Activated naive CD4-positive, alpha-beta T cell (primary cell): ENCODE data around the gene MAPK7.
"Not testable (repeated sequence)": the region's sequence is repeated elsewhere in the genome, so short reads cannot be mapped to it uniquely, and the experiment has no call there.

Source experiments
- DNase-seq, 4 experiments: peaks; one replicate each; lab custom pipeline; 2025; lab: John Stamatoyannopoulos, UW

MAPK7 gene

GRCh38 chr17:19343256-19343630, 35.1 kb upstream of the MAPK7 start:
- DNase-seq, result no peak

DNA sequence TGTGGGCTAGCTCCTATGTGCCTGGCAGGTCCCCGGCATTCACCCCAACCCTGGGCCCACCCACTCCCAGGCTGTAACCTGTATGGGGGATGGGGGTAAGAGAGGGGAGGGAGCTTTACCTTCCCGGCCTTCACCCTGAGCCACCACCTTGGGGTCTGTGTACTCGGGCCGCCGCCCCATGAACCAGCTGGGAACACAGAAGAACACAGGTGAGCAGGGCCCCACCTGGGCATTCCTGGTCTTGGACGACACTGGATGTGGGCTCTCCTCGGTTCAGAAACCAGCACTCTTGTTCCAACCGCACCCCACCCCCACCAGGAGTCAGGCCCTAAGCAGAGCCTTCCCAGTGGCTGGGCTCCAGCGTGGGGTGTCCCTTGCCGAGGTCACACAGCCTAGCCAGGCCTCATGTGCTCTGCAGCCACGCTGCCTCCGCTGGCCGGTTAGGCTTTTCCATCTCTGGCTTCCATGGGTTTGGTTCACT, 34.6 kb upstream of the MAPK7 start:
- DNase-seq, result no peak

DNA sequence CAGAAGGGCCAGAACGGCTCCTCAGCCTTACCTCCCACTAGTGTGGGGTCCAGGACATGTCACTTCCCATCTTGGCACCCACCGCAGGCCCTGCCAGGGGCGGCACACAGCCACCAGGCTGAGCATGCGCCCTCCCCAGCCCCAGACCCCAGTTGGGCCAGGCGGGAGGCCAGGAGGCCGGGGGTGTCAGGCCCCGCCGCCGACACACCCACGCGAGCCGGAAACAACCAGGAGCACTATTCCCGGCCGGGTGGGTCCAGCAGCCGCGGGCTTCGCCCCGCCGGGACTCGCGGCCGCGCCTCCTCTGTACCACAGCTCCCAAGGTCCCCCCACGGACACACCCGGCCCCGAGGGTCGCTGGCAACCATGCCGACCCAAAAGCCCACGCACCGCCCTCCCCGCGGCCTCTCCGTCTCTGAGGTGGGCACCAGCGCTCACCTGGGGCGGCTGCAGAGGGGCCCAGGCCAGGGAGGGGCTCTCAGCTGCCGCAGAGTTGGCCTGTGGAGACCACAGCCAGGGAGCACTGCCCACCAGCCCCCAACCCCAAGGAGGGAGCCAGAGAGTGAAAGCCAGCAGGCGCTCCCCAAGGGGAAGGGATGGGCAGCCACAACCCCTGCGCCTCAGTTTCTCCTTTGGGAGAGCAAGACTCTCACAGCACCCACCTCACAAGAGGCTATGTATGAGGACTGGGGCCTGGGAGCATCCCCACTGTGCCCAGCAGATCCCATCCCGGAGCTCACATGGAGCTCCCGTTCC, 33.8 kb upstream of the MAPK7 start:
- no peak for DNase-seq

DNA sequence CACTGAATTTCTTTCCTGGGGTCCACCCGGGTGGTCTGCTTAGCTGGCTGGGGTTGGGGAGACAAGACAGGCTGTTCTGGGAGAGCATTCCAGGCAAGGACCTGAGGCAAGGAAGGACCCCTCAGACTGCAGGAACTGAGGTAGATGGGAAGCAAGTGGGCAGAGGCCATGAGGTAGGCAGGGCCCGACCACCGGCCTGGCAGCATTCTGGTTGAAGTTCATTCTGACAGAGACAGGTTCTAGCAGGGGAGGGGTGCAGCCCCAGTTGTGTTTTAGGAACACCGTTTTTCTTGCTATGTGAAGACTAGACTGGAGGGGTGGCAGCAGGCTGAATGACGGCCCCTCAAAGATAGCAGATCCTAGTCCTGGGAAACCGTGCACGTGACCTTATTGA, 33.2 kb upstream of the MAPK7 start:
- DNase-seq, result no peak

DNA sequence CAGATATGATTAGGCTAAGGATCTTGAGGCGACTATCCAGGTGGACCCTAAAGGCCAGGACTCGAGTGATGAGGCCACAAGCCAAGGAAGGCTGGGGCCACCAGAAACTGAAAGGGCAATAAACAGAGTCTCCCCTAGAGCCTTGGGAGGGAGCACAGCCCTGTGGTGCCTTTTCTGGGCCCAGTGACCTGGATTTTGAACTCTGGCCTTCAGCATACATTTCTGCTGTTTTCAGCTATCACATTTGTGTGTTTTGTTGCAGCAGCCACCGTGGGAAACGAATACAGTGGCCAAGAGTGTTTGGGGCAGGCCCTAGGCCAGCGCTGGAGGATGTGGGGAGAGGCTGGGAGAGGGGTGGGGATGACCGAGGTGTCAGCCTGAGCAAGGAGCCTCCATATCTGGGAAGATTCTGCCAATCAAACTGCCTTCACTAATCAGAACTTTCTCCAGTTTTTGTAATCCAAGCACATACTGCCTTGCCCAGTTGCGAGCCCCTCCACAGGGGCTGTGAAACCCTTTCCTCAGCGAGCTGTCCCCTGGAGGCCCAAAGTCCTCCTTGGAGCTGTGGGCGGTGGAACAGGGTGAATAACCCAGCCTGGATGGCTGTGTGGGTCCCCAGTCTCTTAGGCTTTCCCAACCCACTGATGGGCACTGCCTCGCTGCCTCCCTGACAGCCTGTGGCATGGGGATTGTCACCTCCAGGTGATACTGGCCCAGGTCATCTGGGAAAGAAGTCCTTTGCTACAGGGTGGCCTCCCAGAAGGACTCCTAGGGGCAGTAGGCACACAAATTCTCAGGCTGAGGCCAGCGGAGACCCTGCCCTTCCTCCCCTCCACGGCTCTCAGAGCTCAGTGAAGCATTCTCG, 32.6 kb upstream of the MAPK7 start:
- no peak for DNase-seq

DNA sequence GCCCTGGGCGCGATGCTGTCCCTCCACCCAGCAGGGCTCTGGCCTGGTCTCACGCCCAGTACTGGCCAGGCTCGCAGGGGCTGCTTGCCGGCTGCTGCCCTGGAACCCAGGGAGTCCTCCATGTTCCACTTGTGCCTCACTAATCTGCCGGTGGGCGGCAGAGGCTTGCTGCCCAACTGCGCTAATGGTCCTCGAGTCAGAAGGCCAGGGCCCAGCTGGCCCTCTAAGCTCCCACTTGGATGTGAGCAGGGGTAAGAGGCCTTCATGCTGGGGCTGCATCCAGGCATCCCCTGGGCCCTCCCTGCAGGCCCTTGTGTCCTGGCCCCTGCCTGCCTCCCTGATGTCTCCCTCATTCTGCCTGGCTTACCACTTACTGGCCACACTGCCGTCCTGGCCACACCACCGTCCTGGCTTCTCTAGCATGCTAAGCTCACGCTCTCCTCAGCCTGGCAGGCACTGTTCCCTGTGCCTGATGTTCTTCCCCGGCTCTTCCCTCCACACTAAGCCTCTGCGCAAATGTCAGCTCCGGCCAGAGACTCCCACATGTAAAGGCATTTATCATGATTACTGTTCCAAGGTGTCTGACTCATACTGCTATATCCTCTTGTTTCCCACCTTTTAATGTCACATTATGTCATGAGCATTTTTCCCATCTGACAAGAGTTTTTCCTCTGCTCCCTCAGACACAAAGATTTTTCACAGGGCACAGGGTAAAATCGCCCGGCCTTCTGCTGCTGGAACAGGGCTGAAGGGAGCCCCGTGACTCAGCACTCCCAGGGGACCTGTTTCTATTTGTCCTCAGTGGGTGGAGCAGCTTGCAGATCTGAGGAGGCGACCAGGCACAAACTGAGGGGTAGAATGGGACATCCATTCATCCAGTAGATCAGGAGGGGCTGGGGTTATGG, 31.7 kb upstream of the MAPK7 start:
- DNase-seq, result no peak

GRCh38 chr17:19347323-19348080, 30.8 kb upstream of the MAPK7 start:
- DNase-seq, result no peak

DNA sequence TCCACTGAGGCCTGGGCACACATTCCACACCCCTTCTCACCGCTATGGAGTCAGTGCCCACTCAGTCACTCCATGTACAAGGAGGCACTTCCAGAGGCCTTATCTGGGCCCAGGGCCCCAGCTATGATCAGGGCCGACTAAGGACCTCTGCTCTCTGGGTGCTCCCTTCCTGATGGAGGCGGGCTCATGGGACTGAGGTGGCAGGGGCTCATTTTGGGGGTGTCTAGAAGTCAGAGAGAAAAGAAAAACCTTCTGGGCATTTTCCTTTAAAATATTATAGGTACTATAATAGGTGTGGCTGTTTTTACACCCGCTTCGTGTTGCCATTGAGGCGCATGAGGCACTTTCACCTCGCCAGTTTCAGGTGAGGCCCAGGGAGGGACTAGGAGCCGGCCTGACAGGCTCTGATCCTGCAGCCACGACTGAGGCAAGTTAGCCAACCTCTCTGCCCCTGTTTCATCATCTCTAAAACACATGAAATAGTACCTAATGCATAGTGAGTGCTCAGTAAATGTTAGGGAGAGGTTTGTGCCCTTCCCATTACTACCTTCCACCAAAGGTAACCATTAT, 30.1 kb upstream of the MAPK7 start:
- DNase-seq, result no peak

DNA sequence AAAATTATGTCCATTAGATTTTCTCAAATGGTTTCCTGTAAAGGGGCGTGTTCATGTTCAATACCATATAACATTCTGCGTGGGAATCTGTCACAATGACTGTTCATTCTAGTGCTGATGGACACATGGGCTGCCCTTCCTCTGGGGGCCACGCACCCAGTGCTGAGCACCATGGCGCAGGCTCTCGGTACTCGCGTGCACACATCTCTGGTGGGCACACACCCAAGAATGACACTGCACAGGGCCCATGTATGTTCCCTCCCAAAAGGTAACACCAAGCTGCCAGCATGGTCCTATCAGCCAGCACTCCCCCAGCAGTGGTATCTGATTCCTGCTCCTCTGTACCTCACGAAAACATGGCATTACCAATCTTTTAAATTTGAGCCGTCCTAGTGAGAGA, 29.5 kb upstream of the MAPK7 start:
- DNase-seq, result no peak

- DNase-seq, result not testable (repeated sequence)
Measured at GRCh38 chr17:19353401-19353800, 24.9 kb upstream of the MAPK7 start.

DNA sequence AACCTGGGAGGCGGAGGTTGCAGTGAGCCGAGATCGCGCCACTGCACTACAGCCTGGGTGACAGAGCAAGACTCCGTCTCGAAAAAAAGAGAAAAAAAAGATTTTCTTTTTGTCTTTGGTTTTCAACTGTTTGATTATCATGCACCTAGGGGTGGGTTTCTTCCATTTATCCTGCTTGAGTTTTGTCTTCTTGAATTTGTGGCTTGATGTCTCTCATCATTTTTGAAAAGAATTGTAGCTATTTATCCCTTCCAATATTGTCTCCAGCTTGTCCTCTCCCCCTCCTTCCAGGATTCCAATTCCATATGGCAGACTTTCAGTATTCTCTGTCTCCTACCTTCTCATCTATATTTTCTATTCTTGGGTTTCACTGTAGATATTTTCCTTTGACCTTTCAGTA, 23.6 kb upstream of the MAPK7 start:
- DNase-seq, result no peak

- no peak for DNase-seq
Measured at GRCh38 chr17:19357351-19357750, 20.9 kb upstream of the MAPK7 start.

GRCh38 chr17:19357761-19358160, 20.5 kb upstream of the MAPK7 start:
- no peak for DNase-seq

- no peak for DNase-seq
Measured at GRCh38 chr17:19359151-19359550, 19.1 kb upstream of the MAPK7 start.

DNA sequence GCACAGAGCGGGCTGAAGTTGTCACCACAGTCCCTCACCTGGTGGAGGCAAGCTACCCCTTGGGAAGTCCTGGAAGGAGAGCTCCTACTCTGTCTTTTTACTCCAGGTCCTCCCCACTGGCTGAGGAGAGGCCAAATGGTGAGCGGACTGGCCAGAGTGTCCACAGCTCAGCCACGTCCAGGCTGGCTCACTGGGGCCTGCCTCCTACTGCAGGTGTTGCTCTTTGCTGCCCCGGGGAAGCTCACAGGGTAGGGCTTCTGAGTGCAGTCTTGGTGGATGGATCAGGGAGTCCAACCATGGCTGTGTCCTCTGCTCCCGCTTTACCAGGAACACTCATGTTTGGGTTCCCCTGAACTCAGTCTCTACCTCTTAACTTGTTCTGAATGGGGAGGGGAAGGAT, 18.4 kb upstream of the MAPK7 start:
- no peak for DNase-seq

DNA sequence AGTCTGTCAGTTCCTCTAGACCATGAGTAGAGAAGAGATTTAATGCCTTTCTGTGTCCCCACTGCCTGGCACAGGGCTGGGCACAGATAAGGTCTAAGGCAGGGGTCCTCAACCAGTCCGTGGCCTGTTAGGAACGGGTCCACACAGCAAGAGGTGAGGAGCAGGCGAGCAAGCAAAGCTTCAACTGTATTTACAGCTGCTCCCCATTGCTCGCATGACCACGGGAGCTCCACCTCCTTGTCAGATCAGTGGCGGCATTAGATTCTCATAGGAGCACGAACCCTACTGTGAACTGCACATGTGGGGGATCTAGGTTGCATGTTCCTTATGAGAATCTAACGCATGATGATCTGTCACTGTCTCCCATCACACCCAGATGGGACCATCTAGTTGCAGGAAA, 17.5 kb upstream of the MAPK7 start:
- no peak for DNase-seq

- no peak for DNase-seq
Measured at GRCh38 chr17:19361326-19361725, 17.0 kb upstream of the MAPK7 start.

- DNase-seq, result no peak
Measured at GRCh38 chr17:19361944-19362276, 16.4 kb upstream of the MAPK7 start.

GRCh38 chr17:19362277-19363113, 15.8 kb upstream of the MAPK7 start, which contains the start of gene B9D1:
TSS of gene B9D1 (minus strand) at chr17:19362723. CDS start at chr17:19362569, 154 bp downstream.
- peak; percentile 90 to 95 (median 94) for DNase-seq

DNA sequence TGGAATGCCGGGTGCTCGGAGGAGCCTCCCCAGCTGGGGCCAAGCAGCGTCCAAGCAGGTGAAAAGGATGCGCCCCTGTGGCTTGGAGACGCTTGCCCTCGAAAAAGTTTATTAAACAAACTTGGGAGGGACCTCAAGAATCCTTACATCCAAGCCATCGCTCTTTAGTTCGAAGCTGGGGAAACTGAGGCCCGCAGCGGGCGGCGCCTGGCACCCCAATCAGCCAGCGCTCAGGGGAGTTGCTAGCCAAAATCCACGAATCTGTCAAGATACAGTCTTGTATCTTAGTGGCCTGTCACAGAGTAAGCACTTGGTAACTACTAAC, 15.2 kb upstream of the MAPK7 start:
- no peak for DNase-seq
